GM19467 (cell line): ENCODE measurements around the gene PTPRU.
A peak's percentile ranks its signal among the peaks of the same experiment; 100 is the strongest.
"Not testable (repeated sequence)": the region's sequence is repeated elsewhere in the genome, so short reads cannot be mapped to it uniquely, and the experiment has no call there.

Source experiments
- ATAC-seq: cut with Tn5 transposase; IDR thresholded peaks from one replicate; pipeline ENCODE4 v1.9.1; 2021; ENCODE audit warnings: mild to moderate bottlenecking, moderate library complexity; ENCODE audit not compliant: unreplicated experiment

The PTPRU gene

GRCh38 chr1:29221296-29221695 lies 15.0 kb upstream of the PTPRU start:
- ATAC-seq: no peak

GRCh38 chr1:29222260-29222659 lies 14.1 kb upstream of the PTPRU start:
- not testable (repeated sequence) for ATAC-seq

GRCh38 chr1:29222686-29223085 lies 13.6 kb upstream of the PTPRU start:
- no peak for ATAC-seq

- no peak for ATAC-seq
Measured at GRCh38 chr1:29223521-29223920, 12.8 kb upstream of the PTPRU start.

- no peak for ATAC-seq
Measured at GRCh38 chr1:29224356-29224837, 11.9 kb upstream of the PTPRU start.

GRCh38 chr1:29225361-29225760 lies 11.0 kb upstream of the PTPRU start:
- ATAC-seq: no peak

- ATAC-seq: no peak
Measured at GRCh38 chr1:29227511-29227910, 8.8 kb upstream of the PTPRU start.

- ATAC-seq: no peak
Measured at GRCh38 chr1:29230204-29230552, 6.1 kb upstream of the PTPRU start.

GRCh38 chr1:29230553-29231378 lies 5.6 kb upstream of the PTPRU start, which contains the start of gene MECR:
MECR (minus strand) TSS chr1:29230934; CDS start chr1:29230906, 28 bp downstream.
- peak; percentile 84 for ATAC-seq

GRCh38 chr1:29232387-29232786 lies 3.9 kb upstream of the PTPRU start:
- no peak for ATAC-seq

- no peak for ATAC-seq
Measured at GRCh38 chr1:29233693-29234092, 2.6 kb upstream of the PTPRU start.

- no peak for ATAC-seq
Measured at GRCh38 chr1:29234471-29234870, 1.9 kb upstream of the PTPRU start.

- ATAC-seq: not testable (repeated sequence)
Measured at GRCh38 chr1:29234881-29235280, 1.4 kb upstream of the PTPRU start.

GRCh38 chr1:29236712-29237128 lies 398 bp downstream of the PTPRU start:
- no peak for ATAC-seq

- ATAC-seq: no peak
Measured at GRCh38 chr1:29237129-29237821, 953 bp downstream of the PTPRU start.

- ATAC-seq: no peak
Measured at GRCh38 chr1:29237852-29238619, 1.7 kb downstream of the PTPRU start.

GRCh38 chr1:29238620-29239002 lies 2.3 kb downstream of the PTPRU start:
- ATAC-seq: no peak

GRCh38 chr1:29239142-29239541 lies 2.8 kb downstream of the PTPRU start:
- ATAC-seq: no peak

- no peak for ATAC-seq
Measured at GRCh38 chr1:29240400-29240837, 4.1 kb downstream of the PTPRU start.

- no peak for ATAC-seq
Measured at GRCh38 chr1:29240986-29241385, 4.7 kb downstream of the PTPRU start.
